GM19193 (cell line): Measurements from ENCODE around the gene SLC23A2.

Experiments used
- POLR2A ChIP-seq: IDR thresholded peaks from 4 replicates; pipeline ENCODE4 v1.6.1; 2011; ENCODE audit not compliant: insufficient read depth, insufficient read length; ENCODE audit errors: extremely low read depth

Gene SLC23A2

DNA sequence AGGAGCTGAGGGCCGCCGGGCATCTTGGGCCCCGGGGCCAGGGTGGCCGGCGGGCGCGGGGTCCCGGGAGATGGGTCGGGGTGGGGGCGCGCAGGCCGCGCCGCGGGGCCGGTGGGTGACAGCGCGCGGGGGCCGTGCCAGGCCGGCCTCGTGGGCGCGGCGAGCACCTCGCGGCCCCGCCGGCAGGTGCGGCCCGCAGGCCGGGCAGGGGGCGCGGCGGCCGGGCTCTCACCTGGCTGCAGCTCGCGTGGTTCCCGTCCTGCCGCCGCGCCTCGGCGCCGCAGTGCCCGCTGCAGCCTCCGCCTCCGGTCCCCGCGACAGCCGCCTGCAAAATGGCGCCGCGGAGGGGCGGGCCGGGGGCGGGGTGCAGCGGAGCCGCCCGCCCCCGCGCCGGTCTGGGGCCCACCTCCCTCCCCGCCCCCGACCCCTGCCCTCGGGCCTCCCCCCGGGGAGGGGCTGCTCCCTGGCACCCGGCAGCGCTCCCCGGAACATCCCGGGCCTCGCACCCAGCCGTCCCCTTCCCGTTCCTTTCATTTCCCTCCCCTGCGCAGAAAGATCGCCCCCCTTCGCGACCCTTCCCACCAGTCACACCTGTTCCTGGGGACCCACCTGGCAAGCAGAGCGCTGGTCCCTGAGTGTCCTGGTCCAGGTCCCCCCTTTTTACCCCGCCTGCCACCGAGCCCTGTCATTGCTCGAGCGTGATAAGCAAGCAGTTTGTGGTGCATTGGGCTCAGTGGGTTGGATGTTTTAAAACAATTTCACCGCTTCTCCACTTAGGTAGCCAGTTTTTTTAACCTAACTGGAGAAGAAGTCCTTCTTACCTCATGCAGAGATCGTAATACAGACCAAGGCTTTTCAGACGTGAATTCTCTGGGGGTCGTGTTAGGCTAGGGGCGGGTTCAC, at the start of gene SLC23A2:
Gene SLC23A2, minus strand, starts transcription at position 337 of the 903 bp plus-strand sequence. CDS start 68,948 bp downstream, outside the sequence.
- TF ChIP-seq POLR2A, result no peak

- TF ChIP-seq POLR2A, result no peak
Measured at GRCh38 chr20:5046656-5047339, 45.5 kb upstream of the SLC23A2 start.

GRCh38 chr20:5045906-5046305, 44.6 kb upstream of the SLC23A2 start:
- no peak for TF ChIP-seq POLR2A

GRCh38 chr20:5044075-5044620, 42.8 kb upstream of the SLC23A2 start:
- TF ChIP-seq POLR2A, result no peak

DNA sequence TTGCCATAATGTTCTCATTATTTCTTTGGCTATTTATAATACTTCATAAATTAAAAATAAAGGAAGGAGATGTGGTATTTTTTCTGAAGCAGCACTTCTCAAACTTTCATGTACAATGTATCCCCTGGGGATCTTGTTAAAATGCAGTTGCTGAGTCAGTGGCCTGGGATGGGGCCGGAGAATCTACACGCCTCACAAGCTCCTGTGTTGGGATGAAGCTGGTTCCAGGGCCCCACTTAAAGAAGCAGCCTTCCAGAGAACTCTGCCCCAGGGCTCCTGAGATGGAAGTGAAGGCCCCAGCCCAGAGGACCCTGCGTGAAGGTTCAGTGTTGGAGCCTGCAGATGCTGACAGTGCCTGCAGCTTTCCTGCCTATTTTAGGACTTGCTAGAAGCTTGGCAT, 40.1 kb upstream of the SLC23A2 start:
- no peak for TF ChIP-seq POLR2A

DNA sequence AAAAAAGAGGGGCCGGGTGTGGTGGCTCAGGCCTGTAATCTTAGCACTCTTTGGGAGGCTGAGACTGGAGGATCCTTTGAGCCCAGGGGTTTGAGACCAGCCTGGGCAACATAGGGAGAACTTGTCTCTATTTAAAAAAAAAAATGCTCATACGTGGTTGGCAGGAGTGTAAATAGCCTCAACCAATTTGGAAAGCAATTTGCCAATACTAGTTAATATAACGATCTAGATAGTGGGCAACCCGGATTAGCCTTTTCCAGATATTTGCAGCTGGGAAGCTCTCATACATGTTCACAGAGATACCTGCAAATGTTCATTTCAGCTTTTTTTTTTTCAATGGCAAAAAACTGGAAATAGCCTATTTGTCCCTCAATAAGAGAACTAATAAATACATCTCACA, 39.0 kb upstream of the SLC23A2 start:
- no peak for TF ChIP-seq POLR2A

- TF ChIP-seq POLR2A, result no peak
Measured at GRCh38 chr20:5039889-5040288, 38.6 kb upstream of the SLC23A2 start.

- TF ChIP-seq POLR2A, result no peak
Measured at GRCh38 chr20:5039255-5039657, 37.9 kb upstream of the SLC23A2 start.

DNA sequence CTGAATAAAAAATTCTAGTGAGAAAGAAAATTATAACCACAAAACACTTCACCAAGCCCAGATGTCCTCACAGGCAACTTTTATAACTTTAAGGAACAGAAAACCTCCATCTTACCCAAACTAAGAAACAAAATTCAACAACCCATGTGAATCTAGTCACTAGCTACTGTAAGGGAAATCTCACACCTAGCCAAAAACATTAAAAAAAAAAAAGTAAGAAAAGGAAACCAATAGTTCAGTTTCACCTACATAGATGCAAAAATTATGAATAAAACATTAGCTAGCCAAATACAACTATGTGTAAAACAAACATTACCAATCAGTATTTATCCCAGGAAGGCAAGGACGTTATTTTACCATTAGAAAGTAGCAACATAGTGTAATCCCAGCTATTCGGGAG, 35.5 kb upstream of the SLC23A2 start:
- TF ChIP-seq POLR2A, result no peak

- no peak for TF ChIP-seq POLR2A
Measured at GRCh38 chr20:5033566-5033965, 32.3 kb upstream of the SLC23A2 start.

DNA sequence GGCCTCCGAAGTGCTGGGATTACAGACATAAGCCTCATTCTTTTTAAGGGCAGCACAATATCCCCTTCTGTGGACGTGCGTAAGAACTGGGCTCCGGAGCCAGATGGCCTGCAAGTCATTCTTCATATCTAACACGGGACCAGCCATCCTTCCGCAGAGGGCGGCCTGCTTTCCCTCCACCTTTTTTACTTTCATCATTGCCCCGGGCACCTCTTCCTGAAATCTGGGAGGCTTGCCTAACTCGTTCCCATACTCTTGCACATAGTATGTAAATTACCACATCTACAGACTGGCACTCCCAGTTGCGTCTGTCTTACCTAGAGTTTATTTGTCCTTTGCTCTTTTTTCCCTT, 29.9 kb upstream of the SLC23A2 start:
- no peak for TF ChIP-seq POLR2A

- TF ChIP-seq POLR2A, result no peak
Measured at GRCh38 chr20:5030348-5031205, 29.3 kb upstream of the SLC23A2 start.

GRCh38 chr20:5024982-5025381, 23.7 kb upstream of the SLC23A2 start:
- no peak for TF ChIP-seq POLR2A

DNA sequence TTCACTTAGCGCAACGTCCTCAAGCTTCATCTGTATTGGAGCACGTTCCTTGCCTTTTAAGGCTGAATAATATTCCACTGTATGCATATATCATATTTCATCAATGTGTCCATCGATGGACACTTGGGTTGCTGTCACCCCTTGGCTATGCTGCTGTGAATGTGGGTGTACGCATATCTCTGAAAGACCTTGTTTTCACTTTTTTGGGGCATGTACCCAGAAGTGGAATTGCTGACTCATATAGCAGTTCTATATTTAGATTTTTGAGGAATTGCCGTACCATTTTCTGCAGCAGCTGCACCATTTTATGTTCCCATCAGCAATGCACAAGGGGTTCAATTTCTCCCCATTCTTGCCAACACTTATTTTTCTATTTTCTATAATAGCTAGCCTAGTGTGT, 22.8 kb upstream of the SLC23A2 start:
- TF ChIP-seq POLR2A, result no peak

GRCh38 chr20:5020760-5021159, 19.4 kb upstream of the SLC23A2 start:
- TF ChIP-seq POLR2A, result no peak
